ENCODE data around the gene PRDM15.

The PRDM15 gene

GRCh38 chr21:41864311-41865001 lies 14.7 kb downstream of the PRDM15 start:
- DNase-seq (ENCODE audit: low read depth) = no peak

GRCh38 chr21:41863439-41863740 lies 15.8 kb downstream of the PRDM15 start:
- no peak for DNase-seq (ENCODE audit: low read depth)

- DNase-seq (ENCODE audit: low read depth) = no peak
Measured at GRCh38 chr21:41861987-41862386, 17.2 kb downstream of the PRDM15 start.

DNA sequence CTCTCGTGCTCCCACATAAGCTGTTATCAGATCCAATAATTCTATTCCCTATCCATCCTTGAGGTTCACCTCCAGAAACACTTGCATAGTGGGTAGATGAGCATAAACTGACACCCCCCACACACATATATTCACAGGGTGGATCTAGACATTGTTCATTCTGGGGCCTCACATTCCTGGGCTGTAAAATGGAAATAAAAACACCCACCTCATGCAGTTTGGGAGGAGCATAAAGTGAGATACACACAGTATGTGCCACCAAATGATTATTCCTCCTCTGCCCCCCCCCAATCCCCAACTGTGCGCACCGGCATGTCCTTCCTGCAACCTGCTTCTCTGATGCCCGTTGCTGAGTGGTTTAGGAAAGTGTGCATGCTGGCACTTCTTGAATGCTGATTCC lies 17.9 kb downstream of the PRDM15 start:
- DNase-seq (ENCODE audit: low read depth) = no peak

- DNase-seq (ENCODE audit: low read depth) = no peak
Measured at GRCh38 chr21:41859297-41859980, 19.7 kb downstream of the PRDM15 start.

- no peak for DNase-seq (ENCODE audit: low read depth)
Measured at GRCh38 chr21:41858466-41859296, 20.5 kb downstream of the PRDM15 start.

- DNase-seq (ENCODE audit: low read depth) = no peak
Measured at GRCh38 chr21:41857771-41858300, 21.3 kb downstream of the PRDM15 start.

GRCh38 chr21:41856572-41856971 lies 22.6 kb downstream of the PRDM15 start:
- DNase-seq (ENCODE audit: low read depth) = no peak

DNA sequence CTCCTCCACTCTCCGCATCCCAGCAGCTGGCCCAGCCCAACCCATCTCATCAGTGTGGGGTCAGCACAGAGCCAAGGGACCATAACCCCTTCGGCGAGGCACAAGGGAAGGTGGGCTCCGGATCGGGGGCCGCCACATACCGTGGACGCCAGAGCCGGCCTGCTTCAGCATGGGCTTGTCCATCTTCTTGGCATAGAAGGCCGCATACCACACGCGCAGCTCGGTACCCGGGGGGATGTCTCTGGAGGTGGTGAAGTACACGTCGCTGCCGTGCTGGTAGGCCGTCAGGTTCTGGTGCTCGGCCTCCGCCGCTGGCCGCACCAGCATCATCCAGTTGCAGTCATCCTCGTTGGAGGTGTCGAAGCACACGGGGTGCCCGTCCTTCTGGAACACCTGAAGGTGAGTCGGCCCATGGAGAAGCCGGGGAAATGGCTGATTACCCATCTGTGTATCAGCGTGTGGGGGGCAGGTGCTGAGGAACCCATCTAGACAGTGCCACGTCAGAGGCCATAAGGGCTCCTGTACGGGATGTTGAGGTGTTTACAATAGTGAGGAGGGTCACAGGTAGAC lies 24.6 kb downstream of the PRDM15 start:
- no peak for DNase-seq (ENCODE audit: low read depth)

DNA sequence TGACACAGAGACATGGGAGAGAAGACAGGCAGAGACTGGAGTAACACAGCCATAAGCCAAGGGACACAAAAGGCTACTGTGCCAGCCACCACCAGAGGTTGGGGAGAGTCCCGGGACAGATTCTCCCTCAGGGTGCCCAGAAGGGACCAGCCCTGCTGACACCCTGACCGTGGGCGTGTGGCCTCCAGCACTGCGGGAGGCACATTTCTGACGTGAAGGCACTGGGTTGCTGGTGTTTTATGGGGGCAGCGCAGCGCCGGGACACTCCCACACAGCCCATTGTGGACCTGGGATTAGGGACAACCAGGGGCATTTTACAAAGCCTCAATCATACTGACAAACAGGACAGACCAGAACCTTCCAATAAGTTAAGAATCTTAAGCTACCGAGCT lies 26.2 kb downstream of the PRDM15 start:
- DNase-seq (ENCODE audit: low read depth) = no peak

DNA sequence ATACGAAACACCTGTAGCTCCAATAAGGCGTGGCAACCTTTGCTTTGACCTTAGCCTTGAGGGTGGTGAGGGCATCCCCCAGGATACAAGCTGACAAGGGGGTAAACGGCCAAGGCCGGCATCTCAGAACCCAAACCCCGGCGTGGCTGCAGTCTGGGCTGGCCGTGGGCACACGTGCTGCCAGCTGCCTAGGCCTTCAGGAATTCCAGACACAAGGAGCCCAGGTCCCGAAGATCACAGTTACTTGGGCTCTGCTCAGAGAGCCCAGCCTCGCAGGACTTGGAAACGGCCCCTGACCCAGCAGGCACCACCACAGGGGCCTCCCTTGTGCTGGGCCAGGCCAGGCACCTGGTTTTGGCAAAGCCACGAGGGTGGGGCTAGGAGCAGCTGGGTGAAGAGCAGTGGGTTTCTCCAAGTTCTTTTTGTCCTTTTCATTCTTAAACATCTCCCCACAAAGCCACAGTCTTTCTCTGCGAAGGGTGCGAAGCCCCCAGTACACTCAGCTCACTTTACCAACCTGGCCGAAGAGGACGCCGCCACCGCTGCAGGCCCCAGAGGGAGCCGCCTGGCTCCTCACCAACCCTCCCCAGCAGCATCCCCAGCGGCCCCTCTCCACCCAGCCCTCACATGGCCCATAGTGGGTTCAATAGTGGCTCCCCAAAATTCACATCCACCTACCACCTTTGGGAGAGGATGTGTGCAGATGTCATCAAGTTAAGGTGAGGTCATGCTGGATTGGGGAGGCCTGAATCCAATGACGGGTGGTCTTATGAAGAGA lies 26.8 kb downstream of the PRDM15 start:
- DNase-seq (ENCODE audit: low read depth) = no peak

DNA sequence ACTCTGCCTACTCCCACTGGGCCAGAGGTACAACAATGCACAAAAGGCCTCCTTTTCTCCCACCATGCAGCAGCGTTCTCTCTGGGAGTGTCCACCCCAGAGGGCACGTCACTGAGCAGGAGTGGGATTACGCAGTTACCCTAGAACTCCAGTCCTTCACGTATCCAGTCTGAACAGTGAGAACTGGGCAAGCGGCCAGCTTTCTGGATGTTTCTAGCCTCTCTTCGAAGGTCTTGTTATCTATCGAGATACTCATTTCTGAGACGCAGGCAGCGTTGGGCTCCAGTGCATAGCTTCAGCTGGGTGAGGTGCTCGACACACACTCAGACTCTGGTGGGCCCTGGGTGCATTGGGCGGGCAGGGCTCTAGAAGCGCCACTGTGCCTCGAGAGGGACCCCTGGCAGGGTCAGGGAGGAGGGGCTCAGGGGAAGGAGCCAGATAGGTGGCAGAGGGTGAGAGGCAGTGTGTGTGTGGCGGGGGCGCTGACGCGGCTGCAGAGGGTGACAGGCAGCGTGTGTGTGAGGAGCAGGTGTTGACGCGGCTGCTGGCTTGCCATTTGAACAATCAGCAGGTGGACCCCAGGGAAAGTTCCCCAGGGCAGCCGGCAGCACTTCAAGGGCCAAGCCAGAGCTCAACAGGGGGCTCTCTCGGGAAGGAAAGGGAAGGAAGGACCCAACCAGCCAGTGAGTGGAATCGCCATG lies 27.9 kb downstream of the PRDM15 start:
- no peak for DNase-seq (ENCODE audit: low read depth)

GRCh38 chr21:41850085-41850484 lies 29.1 kb downstream of the PRDM15 start:
- no peak for DNase-seq (ENCODE audit: low read depth)

DNA sequence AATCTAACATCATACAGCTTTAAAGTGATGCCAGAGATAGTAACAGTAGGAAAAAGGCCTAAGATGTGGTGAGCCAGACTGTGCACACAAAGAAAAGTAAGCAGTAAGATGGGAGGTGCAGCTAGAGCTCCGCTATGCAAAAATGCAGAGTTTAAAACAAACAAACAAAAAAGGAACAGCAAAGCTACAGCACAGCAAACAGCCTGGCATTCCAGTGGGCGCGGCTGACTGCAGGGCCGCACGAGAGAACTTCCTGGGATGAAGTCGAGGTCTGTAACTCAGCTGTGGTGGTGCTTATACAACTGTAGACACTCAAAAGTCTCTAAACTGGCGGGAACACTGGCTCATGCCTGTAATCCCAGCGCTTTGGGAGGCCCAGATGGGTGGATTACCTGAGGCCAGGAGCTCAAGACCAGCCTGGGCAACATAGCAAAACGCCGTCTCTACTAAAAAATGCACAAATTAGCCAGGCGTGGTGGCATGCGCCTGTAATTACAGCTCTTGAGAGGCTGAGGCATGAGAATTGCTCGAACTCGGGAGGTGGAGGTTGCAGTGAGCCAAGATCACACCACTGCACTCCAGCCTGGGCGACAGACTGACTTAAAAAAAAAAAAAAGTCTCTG lies 30.1 kb downstream of the PRDM15 start:
- no peak for DNase-seq (ENCODE audit: low read depth)

- no peak for DNase-seq (ENCODE audit: low read depth)
Measured at GRCh38 chr21:41848533-41848932, 30.6 kb downstream of the PRDM15 start.

GRCh38 chr21:41847066-41847804 lies 31.9 kb downstream of the PRDM15 start:
- no peak for DNase-seq (ENCODE audit: low read depth)

- DNase-seq (ENCODE audit: low read depth) = no peak
Measured at GRCh38 chr21:41846536-41846935, 32.6 kb downstream of the PRDM15 start.

- no peak for DNase-seq (ENCODE audit: low read depth)
Measured at GRCh38 chr21:41846033-41846317, 33.2 kb downstream of the PRDM15 start.

- DNase-seq (ENCODE audit: low read depth) = no peak
Measured at GRCh38 chr21:41845310-41846032, 33.7 kb downstream of the PRDM15 start.

- DNase-seq (ENCODE audit: low read depth) = no peak
Measured at GRCh38 chr21:41843584-41843983, 35.6 kb downstream of the PRDM15 start.
